ENCODE data around the gene TMEM167A.

TMEM167A gene

DNA sequence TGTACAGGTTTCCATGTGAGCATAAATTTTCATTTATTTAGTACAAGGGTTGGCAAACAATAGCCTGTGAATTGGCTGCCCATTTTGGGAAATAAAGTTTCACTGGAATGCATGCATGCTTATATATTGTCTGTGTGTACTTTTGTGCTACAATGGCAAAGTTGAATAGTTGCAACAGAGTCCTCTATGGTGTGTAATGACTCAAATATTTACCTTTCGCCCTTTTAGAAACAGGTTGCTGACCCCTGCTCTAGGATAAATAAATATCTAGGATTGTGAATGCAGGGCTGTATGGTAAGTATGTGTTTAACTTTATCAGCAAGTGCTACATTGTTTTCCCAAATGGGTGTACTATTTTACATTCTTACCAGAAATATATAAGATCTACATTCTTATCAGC lies 47.4 kb upstream of the TMEM167A start:
- H3K4me3 ChIP-seq (ENCODE audit: low read depth, low read length, poor library complexity, severe bottlenecking), result no peak overlapping the region
- H3K79me2 ChIP-seq (ENCODE audit: insufficient read depth, low read length), result no peaks in the 10 kb centered on the region
- H3K27ac ChIP-seq (ENCODE audit: low read depth, low read length, poor library complexity, severe bottlenecking), result no peak overlapping the region
- no peaks in the 10 kb centered on the region for H4K20me1 ChIP-seq (ENCODE audit: insufficient read depth, low read length)
- no peak overlapping the region for H3K9ac ChIP-seq (ENCODE audit: low read length)
- no peaks in the 10 kb centered on the region for H3K27me3 ChIP-seq (ENCODE audit: insufficient read depth, low read length)
- no peaks in the 10 kb centered on the region for H3K36me3 ChIP-seq (ENCODE audit: insufficient read depth, low read length)
- no peak for TF ChIP-seq EZH2 (IDR thresholded peaks at IDR 0.05; ENCODE audit: borderline replicate concordance, low read length)
- TF ChIP-seq, protein P1, sequence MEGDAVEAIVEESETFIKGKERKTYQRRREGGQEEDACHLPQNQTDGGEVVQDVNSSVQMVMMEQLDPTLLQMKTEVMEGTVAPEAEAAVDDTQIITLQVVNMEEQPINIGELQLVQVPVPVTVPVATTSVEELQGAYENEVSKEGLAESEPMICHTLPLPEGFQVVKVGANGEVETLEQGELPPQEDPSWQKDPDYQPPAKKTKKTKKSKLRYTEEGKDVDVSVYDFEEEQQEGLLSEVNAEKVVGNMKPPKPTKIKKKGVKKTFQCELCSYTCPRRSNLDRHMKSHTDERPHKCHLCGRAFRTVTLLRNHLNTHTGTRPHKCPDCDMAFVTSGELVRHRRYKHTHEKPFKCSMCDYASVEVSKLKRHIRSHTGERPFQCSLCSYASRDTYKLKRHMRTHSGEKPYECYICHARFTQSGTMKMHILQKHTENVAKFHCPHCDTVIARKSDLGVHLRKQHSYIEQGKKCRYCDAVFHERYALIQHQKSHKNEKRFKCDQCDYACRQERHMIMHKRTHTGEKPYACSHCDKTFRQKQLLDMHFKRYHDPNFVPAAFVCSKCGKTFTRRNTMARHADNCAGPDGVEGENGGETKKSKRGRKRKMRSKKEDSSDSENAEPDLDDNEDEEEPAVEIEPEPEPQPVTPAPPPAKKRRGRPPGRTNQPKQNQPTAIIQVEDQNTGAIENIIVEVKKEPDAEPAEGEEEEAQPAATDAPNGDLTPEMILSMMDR (IDR thresholded peaks at IDR 0.05; ENCODE audit: low read length), result no peak
- no peak overlapping the region for H2AFZ ChIP-seq (ENCODE audit: low read length)
- H3F3A ChIP-seq (ENCODE audit: insufficient read depth, low read length), result no peaks in the 10 kb centered on the region
- no peaks in the 10 kb centered on the region for H3K4me1 ChIP-seq (ENCODE audit: insufficient read depth, low read length, severe bottlenecking)
- no peaks in the 10 kb centered on the region for H3K9me3 ChIP-seq (ENCODE audit: low read length)
- no peaks in the 10 kb centered on the region for H3K9me2 ChIP-seq (ENCODE audit: low read depth, low read length)
- H3K4me2 ChIP-seq (ENCODE audit: low read length), result no peak overlapping the region

DNA sequence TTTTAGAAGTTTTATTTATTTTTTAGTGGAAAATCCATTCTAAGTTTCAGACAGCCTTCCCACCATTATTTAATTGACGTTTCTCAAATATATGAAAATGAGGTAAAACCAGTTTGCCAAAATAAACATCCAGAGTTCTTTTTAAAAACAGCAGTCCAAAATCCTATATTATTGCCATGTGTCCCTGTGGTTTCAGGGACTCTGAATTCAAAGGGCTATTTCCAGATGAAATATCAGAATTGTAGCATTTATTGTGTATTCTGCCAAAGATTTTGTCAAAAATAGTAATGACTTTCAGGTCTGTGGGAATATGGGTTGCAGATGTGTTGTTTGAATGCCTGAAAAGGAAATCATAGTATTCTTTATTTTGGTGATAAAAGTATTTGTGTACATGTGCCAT lies 41.8 kb upstream of the TMEM167A start:
- Histone ChIP-seq H3K27ac (ENCODE audit: low read depth, low read length, poor library complexity, severe bottlenecking) (no peak overlapping the region), H3F3A (ENCODE audit: insufficient read depth, low read length) (no peaks in the 10 kb centered on the region), H3K36me3 (ENCODE audit: insufficient read depth, low read length) (peaks cover 10% of the 10 kb centered on the region), H3K4me3 (ENCODE audit: low read depth, low read length, poor library complexity, severe bottlenecking) (no peak overlapping the region), H3K79me2 (ENCODE audit: insufficient read depth, low read length) (no peaks in the 10 kb centered on the region), H3K4me1 (ENCODE audit: insufficient read depth, low read length, severe bottlenecking) (no peaks in the 10 kb centered on the region), H3K9me3 (ENCODE audit: low read length) (peaks cover 4% of the 10 kb centered on the region; the same call in 1 of the 2 replicates), H3K27me3 (ENCODE audit: insufficient read depth, low read length) (no peaks in the 10 kb centered on the region), H3K9ac (ENCODE audit: low read length) (no peak overlapping the region), H3K9me2 (ENCODE audit: low read depth, low read length) (no peaks in the 10 kb centered on the region), H2AFZ (ENCODE audit: low read length) (no peak overlapping the region), H4K20me1 (ENCODE audit: insufficient read depth, low read length) (no peaks in the 10 kb centered on the region), H3K4me2 (ENCODE audit: low read length) (no peak overlapping the region)
- TF ChIP-seq EZH2 (IDR thresholded peaks at IDR 0.05; ENCODE audit: borderline replicate concordance, low read length), result no peak
- TF ChIP-seq, protein P1 (IDR thresholded peaks at IDR 0.05; ENCODE audit: low read length), result no peak

- Histone ChIP-seq H3K4me2 (ENCODE audit: low read length) (no peak overlapping the region), H3K4me1 (ENCODE audit: insufficient read depth, low read length, severe bottlenecking) (no peaks in the 10 kb centered on the region), H3K27ac (ENCODE audit: low read depth, low read length, poor library complexity, severe bottlenecking) (no peak overlapping the region), H2AFZ (ENCODE audit: low read length) (no peak overlapping the region), H3K9me2 (ENCODE audit: low read depth, low read length) (no peaks in the 10 kb centered on the region), H3K36me3 (ENCODE audit: insufficient read depth, low read length) (peaks cover 13% of the 10 kb centered on the region), H3K79me2 (ENCODE audit: insufficient read depth, low read length) (no peaks in the 10 kb centered on the region), H3K4me3 (ENCODE audit: low read depth, low read length, poor library complexity, severe bottlenecking) (no peak overlapping the region), H3K27me3 (ENCODE audit: insufficient read depth, low read length) (no peaks in the 10 kb centered on the region), H3K9ac (ENCODE audit: low read length) (no peak overlapping the region), H4K20me1 (ENCODE audit: insufficient read depth, low read length) (no peaks in the 10 kb centered on the region), H3K9me3 (ENCODE audit: low read length) (peaks cover 4% of the 10 kb centered on the region; the same call in 1 of the 2 replicates), H3F3A (ENCODE audit: insufficient read depth, low read length) (no peaks in the 10 kb centered on the region)
- no peak for TF ChIP-seq EZH2 (IDR thresholded peaks at IDR 0.05; ENCODE audit: borderline replicate concordance, low read length)
- TF ChIP-seq, protein P1 (IDR thresholded peaks at IDR 0.05; ENCODE audit: low read length), result no peak
These were observed 41.3 kb upstream of the TMEM167A start for GRCh38 chr5:83118471-83118870.
